HG03565 (cell line): ENCODE data around the gene YPEL1.

Experiments used
- ATAC-seq: cut with Tn5 transposase; IDR thresholded peaks from one replicate; pipeline ENCODE4 v1.9.1; 2021; ENCODE audit warnings: mild to moderate bottlenecking, moderate library complexity; ENCODE audit not compliant: unreplicated experiment

YPEL1 gene

DNA sequence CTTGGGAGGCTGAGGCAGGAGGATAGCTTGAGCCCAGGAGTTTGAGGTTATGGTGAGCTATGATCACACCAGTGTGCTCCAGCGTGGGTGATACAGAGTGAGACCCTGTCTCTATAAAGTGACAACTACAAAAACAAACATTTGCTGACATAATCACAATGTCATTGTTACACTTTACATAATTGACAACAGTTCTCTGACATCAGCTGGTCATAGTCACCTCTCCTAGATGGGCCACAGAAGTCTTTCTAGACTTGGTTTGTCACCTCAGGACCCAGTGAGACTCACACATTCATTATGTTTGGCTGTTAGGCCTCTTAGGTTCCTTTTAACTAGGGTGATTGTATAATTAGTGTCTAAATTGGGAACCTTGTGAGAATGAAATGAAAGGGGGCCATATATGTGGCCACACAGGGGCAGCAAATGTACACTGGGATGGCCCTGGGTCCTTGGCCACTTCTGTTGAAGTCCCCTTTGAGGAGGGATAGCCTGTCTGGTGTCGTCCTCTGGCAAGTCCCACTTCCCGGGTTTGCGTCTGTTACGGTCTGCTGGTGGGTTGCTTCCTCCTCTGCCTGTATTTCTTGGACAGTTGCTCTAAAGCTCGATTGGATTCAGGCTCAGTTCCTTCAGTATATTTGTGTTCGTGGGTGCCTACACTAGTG lies 75.6 kb downstream of the YPEL1 start:
- ATAC-seq = no peak

DNA sequence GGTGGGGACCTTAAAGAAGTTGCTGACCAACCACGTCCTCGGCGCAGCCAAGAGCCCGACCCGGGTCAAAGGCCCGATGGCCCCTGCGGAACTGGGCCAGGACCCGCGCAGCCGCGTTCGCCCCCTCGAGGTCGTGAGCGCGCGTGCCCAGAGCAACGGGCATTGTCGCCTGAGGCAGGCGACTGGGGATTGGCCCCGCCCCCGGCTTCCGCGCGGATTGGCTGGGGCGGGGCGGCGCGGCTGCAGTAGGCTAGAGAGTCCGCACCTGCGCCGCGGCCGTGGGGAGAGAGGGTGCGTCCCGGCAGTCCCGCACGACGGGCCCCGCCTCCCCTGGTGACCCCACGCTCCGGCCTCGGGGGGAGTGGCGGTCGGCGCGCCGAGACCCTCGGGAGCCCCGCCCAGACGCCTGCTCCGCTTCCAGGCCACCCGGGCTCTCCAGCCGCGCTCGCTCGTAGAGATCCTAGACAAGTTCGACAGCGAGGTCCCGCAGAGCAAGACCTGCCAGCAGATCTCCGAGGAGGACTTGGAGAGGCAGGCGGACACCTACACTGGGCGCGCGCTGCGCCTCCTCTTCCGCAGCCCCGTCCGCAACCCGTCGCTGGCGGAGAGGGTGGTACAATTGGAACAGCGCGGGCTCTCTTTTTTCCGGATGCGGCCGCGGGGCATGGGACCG lies 78.1 kb downstream of the YPEL1 start:
- peak; percentile 69 for ATAC-seq

DNA sequence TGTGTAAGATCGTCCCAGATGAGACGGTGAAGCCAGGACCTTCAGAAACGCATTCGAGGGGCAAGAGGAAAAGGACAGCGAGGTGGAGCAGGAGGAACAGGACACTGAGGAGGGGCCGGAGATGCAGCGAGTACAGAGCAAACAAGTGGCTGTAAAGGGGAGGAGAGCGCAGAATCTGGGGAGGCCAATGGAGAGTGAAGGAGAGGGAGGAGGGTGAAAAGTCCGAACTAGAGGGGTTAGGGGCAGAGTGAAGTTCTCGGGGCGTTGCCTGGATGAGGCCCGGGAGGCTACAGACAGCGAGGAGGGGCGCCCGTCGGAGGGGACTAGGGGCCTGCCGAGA lies 78.6 kb downstream of the YPEL1 start:
- no peak for ATAC-seq

DNA sequence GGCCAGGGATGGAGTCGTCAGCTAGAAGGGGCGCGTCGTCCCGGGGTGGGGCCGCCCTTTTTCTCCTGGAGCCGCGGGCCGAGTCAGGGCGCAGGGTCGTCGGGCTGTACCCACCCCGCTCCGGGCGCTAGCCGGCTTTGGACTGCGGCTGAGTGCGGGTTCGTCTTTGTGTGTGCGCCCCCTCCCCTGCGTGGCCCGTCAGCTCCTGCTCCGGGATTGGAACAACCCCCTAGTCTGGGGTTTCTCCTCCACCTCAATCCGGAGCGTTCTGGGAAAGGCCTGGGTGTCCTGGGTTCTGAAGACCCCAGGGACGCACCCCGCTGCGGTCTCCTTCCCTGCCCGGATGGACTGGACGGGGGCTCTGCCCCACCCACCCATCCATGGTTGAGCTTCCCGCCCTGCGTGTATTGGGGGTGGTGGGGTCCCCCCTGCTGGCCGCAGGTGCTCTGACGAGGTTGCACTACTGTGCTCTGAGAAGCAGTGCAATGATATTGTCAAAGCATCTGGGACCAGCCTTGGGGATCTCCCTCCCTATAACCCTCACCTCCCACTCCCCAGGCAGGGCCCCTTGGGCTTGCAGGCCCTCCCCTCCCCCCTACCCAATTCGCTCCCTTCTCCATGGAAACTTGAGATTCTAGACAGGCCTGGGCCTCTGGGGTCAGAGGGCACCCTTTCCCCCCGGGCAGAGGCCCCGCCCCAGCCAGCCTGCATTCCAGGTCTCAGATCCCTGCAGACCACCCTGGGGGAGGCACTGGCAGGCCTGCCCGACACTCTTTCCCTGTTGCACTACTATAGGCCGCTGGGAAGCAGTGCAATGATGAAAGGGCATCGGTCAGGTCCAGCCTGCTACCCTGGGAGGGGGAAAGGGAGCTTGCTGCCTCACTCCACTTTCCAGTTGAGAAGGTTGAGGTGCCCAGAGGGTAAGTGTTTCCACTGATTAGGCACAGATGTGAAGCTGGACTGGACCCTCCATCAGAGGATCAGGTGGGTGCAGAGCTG lies 82.7 kb downstream of the YPEL1 start:
- no peak for ATAC-seq

DNA sequence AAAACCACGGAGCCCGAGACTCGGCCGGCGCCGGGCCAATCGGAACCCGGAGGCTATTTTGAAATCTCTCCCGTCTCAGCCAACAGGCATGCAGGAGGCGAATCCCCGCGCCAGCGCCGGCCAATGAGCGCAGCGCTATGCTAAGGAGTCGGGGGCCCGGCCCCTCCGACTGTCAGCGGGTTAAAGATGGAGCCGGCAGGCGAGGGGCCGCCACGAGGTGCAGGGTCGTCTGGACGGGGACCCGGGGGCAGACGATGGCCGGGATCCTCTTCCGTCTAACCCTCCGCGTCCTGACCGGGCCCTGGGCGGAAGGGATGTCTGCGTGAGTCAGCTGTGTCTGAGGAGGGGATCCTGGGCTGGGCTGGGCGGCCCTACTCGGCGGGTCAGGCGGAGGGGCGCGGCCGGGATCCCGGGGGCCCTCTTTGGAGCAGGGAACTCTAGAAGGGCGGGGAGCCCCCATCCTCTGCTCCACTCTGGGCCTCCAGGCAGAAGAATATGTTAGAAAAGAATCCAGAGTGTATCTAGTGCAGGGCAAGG lies 83.5 kb downstream of the YPEL1 start:
- ATAC-seq = peak; percentile 82

DNA sequence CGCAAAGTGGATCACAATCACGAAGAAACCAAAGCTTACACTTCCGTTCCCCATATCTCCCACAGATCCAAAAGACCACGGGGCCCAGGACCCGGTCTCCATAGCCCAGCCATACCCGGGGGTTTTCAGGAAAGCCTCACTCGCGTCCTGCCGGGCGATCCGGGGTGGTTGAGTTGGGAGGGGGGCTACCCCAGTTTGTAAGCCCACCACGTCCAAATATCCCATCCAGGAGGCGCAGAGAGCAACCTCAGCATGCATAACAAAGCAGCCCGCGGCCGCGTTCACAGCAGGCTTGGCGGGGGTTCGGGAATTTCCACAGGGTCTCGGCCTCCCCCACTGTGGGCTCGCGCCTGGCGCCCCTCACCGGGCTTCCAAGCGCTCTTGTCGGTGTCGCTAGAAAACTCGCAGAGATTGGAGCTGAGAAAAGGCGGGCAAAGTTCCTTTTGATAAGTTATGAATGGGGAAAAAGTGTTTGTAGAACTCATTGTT lies 84.0 kb downstream of the YPEL1 start:
- no peak for ATAC-seq

DNA sequence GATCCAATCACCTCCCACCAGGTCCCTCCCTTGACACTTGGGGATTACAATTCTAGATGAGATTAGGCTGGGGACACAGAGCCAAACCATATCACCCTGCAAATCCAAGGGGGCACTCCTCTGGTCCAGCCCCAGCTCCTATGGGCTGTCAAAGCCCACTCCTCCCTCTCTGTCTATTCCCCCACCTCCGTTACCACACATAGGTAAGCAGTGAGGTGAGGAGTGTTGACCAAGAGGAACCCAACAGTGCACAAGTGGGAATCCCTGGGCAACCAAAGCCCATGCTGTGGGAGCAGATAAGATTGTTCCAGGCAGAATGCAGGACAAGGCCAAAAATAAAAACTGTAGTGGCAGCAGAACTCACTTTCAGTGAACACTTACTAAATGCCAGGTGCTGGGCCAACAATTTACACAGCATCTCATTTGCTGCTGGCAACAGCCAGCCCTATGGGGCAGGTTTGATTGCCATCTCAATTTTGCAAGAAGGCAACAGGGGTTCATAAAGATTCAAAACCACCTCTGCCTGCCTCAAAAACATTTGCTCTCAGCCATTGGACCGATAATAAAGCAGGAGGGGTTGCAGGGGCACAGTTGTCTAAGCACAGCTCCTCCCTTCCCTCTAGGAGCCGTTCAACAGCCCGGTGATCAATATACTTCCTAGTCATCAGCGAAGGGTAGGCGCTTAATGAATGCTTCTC lies 84.6 kb downstream of the YPEL1 start:
- ATAC-seq = no peak

DNA sequence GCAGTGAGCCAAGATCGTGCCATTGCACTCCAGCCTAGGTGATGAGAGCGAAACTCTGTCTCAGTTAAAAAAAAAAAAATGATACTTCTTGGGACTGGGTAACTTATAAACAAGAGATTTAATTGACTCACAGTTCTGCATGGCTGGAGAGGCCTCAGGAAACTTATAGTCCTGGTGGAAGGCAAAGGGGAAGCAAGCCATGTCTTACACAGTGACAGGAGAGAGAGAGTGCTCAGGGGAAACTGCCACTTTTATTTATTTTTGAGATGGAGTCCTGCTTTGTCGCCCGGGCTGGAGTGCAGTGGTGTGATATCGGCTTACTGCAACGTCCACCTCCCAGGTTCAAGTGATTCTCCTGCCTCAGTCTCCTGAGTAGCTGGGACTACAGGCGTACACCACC lies 85.3 kb downstream of the YPEL1 start:
- no peak for ATAC-seq
